Spleen (tissue), 11 donors: Measurements from ENCODE around the gene ITPRID2. TPM values are rescaled to one million over a fixed set of nuclear protein-coding genes. Genes with fewer than 3 reads are reported as not detected.

Source experiments
- DNase-seq: peaks from one replicate; pipeline ENCODE4 v3.0.0-alpha.2; 2020
- H3K27ac ChIP-seq, 8 donors: fragments of 200-600 bp; sonication (generic) in 7 of 8; 1 replicate in 4 of 8; 2 replicates in 4 of 8; pipeline versions ENCODE4 v1.5.0 to v1.8.0; 2016 to 2021; ENCODE audit warnings: inconsistent platforms in 4 of 8, mild to moderate bottlenecking in 4 of 8, moderate library complexity in 1 of 8
- H3K27me3 ChIP-seq, 7 donors: fragments of 200-600 bp; sonication (generic) in 6 of 7; replicated peaks in 1 of 7; 1 replicate in 4 of 7; 2 replicates in 3 of 7; pipeline versions ENCODE4 v1.5.0 to v1.8.0; 2016 to 2021; ENCODE audit warnings: inconsistent platforms in 3 of 7, mild to moderate bottlenecking in 1 of 7
- H3K36me3 ChIP-seq, 6 donors: fragments of 200-600 bp; sonication (generic) in 5 of 6; 1 replicate in 4 of 6; 2 replicates in 2 of 6; pipeline versions ENCODE4 v1.5.0 to v1.8.0; 2016 to 2021; ENCODE audit warnings: inconsistent platforms in 2 of 6
- H3K4me1 ChIP-seq, 6 donors: fragments of 200-600 bp; sonication (generic) in 5 of 6; 1 replicate in 3 of 6; 2 replicates in 3 of 6; pipeline versions ENCODE4 v1.5.0 to v1.8.0; 2016 to 2021; ENCODE audit warnings: inconsistent platforms in 3 of 6
- H3K4me3 ChIP-seq, 8 donors: fragments of 200-600 bp; sonication (generic) in 7 of 8; 1 replicate in 4 of 8; 2 replicates in 4 of 8; pipeline versions ENCODE4 v1.5.0 to v1.8.0; 2016 to 2021; ENCODE audit warnings: inconsistent platforms in 4 of 8, mild to moderate bottlenecking in 4 of 8, moderate library complexity in 2 of 8
- H3K9me3 ChIP-seq, 8 donors: fragments of 200-600 bp; sonication (generic) in 7 of 8; 1 replicate in 4 of 8; 2 replicates in 4 of 8; pipeline versions ENCODE4 v1.5.0 to v1.8.0; 2016 to 2021; ENCODE audit warnings: inconsistent platforms in 4 of 8
- CTCF ChIP-seq, 11 experiments: fragments of 200-600 bp in 7 of 11; fragments of 450-650 bp in 4 of 11; sonication (generic) in 4 of 11; IDR thresholded peaks in 8 of 11; conservative IDR thresholded peaks in 3 of 11; 1 replicate in 7 of 11; 2 replicates in 4 of 11; pipeline versions ENCODE4 v1.4.0 to v1.8.0; 2016 to 2021; ENCODE audit warnings: antibody characterized with exemption in 11 of 11, inconsistent platforms in 4 of 11, mild to moderate bottlenecking in 1 of 11
- POLR2A ChIP-seq, 3 donors: fragments of 450-650 bp; IDR thresholded peaks; one replicate each; pipeline ENCODE4 v1.5.1; 2017; ENCODE audit warnings: antibody characterized with exemption in 3 of 3, mild to moderate bottlenecking in 1 of 3
- POLR2AphosphoS5 ChIP-seq, 3 donors: sonication (generic); formaldehyde crosslinking; IDR thresholded peaks; one replicate each; pipeline ENCODE4 v1.5.1; 2017; ENCODE audit warnings: antibody characterized with exemption in 3 of 3
- WGBS, 5 donors: extraction: QIAGEN DNeasy Blood & Tissue Kit in 3 of 5; methylation state at CpG; one replicate each; pipeline versions ENCODE4 v1.1.5 to v1.1.7; 2013 to 2018; 5-methylcytosine and 5-hydroxymethylcytosine counted together
- intact Hi-C: fragments of 100-400 bp; cut with DNase I; formaldehyde crosslinking; loops from one replicate; pipeline ENCODE4 v1.15.0; 2023; ENCODE audit warnings: low total_unique reads
- polyA plus RNA-seq, 3 donors: library from polyadenylated mRNA; stranded (reverse); fragments of 200-250 nt; gene quantifications; one replicate each; pipeline ENCODE4 v1.2.1, GENCODE V29; 2013
- total RNA-seq, 7 donors: library from RNA; depleted of rRNA in 3 of 7; stranded (reverse); fragments of >200 nt in 3 of 7; fragmentation: NEBNext Ultra II Directional in 4 of 7; extraction: Animal tissue kit (Norgen Biotek cat#: 25700) in 4 of 7; gene quantifications; one replicate each; pipeline versions ENCODE4 v1.1.0 to v1.2.1, GENCODE V29; 2016 to 2021
- donor health status: healthy with polysubstance abuse.
- donor health status: DM: no; HTN: no; CAD: no; lungs with moderate emphysema.
- donor health status: DM: no; HTN: no; CAD: no.
- donor health status: Bipolar disorder and iron deficiency.
- donor health status: healthy.
- donor health status: DM: no; HTN: no; CAD: no.
- donor health status: DM: yes; HTN: yes; CAD: no.

The ITPRID2 gene
- total and polyA plus RNA-seq, 10 donors = 18.0 to 230 (median 120) TPM

DNA sequence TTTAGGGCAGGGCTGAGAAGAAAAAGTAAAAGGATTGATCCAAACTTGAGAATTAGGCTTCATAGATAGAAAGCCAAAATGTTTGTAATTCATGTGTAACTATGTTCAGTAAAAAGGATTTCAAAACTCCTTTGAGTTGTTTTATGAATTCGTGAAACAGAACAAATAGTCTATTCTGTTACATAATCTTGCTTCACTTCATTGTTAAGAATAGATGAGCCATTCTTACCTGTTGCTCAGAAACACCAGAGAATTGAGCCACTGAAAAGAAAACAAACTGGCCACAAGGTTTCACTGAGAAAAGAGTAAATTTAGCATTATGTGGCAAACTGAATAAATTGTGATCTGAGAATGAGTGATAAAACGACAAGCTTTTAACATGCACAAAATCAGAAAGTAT is 4.5 kb upstream of the ITPRID2 start:
- DNase-seq = no peak
- WGBS, 5 donors = 72 to 89% (median 75%) methylated on average over 2 of the region's 2 CpGs
- H3K4me3 ChIP-seq = no peak overlapping the region
- no peaks in the 10 kb centered on the region for H3K36me3 ChIP-seq
- H3K27ac ChIP-seq = no peak overlapping the region
- peaks cover 0 to 11% (median 7%) of the 10 kb centered on the region in 6 donors for H3K4me1 ChIP-seq
- no peaks in the 10 kb centered on the region for H3K27me3 ChIP-seq
- H3K9me3 ChIP-seq = no peaks in the 10 kb centered on the region
- intact Hi-C loops = no loop called here
- TF ChIP-seq POLR2A (IDR thresholded peaks at IDR 0.05) (no peak), POLR2AphosphoS5 (IDR thresholded peaks at IDR 0.05) (no peak), CTCF (IDR thresholded peaks at IDR 0.05 in 8 of 11, conservative IDR thresholded peaks at IDR 0.05 in 3 of 11) (no peak)

DNA sequence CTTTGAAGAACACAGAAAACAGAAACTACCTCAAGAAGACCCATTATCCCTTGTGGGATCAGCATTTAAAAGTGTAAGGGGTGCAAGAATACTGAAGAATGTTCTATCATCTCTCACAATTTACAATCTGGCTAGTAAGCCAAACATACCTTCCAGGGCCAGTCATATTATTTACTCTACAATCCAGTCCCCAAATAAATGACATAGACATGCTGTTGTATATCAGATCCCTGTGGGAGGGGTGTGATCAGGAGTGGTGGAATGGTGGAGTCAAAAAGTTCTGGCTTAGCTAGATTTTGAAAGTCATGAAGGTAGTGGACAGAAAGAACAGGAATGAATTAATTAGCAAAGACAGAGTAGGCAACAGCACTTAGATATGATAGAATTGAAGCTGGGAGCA is 1.8 kb upstream of the ITPRID2 start:
- DNase-seq = no peak
- Histone ChIP-seq H3K4me1 (peaks cover 5 to 34% (median 27%) of the 10 kb centered on the region in 6 donors), H3K36me3 (no peaks in the 10 kb centered on the region), H3K4me3 (no peak overlapping the region), H3K9me3 (no peaks in the 10 kb centered on the region), H3K27me3 (no peaks in the 10 kb centered on the region), H3K27ac (no peak overlapping the region)
- intact Hi-C loops = no loop called here
- no peak for TF ChIP-seq POLR2AphosphoS5 (IDR thresholded peaks at IDR 0.05)
- TF ChIP-seq POLR2A (IDR thresholded peaks at IDR 0.05) = no peak
- no peak for TF ChIP-seq CTCF (IDR thresholded peaks at IDR 0.05 in 8 of 11, conservative IDR thresholded peaks at IDR 0.05 in 3 of 11)

GRCh38 chr2:181890271-181890670 is 1.3 kb upstream of the ITPRID2 start:
- Histone ChIP-seq H3K4me3 (no peak overlapping the region), H3K9me3 (no peaks in the 10 kb centered on the region), H3K36me3 (no peaks in the 10 kb centered on the region), H3K4me1 (peaks cover 5 to 39% (median 31%) of the 10 kb centered on the region in 6 donors), H3K27me3 (no peaks in the 10 kb centered on the region), H3K27ac (no peak overlapping the region)
- intact Hi-C loops = no loop called here
- no peak for DNase-seq
- 91 to 100% (median 95%) methylated on average over 2 of the region's 2 CpGs for WGBS, 5 donors
- TF ChIP-seq CTCF (IDR thresholded peaks at IDR 0.05 in 8 of 11, conservative IDR thresholded peaks at IDR 0.05 in 3 of 11) = no peak
- TF ChIP-seq POLR2A (IDR thresholded peaks at IDR 0.05) = no peak

- peaks cover 11 to 58% (median 46%) of the 10 kb centered on the region in 6 donors for H3K4me1 ChIP-seq
- H3K9me3 ChIP-seq = no peaks in the 10 kb centered on the region
- DNase-seq = peak; percentile 96
- H3K4me3 ChIP-seq = peak overlapping the region; percentile 59 to 93 (median 86)
- no peaks in the 10 kb centered on the region for H3K27me3 ChIP-seq
- intact Hi-C loops = no loop called here
- TF ChIP-seq POLR2A (IDR thresholded peaks at IDR 0.05) = peak in 1 of 3 donors; percentile 67
- peak; percentile 78 to 85 (median 83) for TF ChIP-seq POLR2AphosphoS5 (IDR thresholded peaks at IDR 0.05)
- no peak for TF ChIP-seq CTCF (IDR thresholded peaks at IDR 0.05 in 8 of 11, conservative IDR thresholded peaks at IDR 0.05 in 3 of 11)
- H3K27ac ChIP-seq = peak overlapping the region; percentile 93 to 98 (median 97)
- WGBS, 5 donors = 0 to 1% (median 0%) methylated on average over 29 to 83 of the region's 83 CpGs
- H3K36me3 ChIP-seq = peaks cover 0 to 6% (median 0%) of the 10 kb centered on the region in 6 donors
These were observed 652 bp downstream of the ITPRID2 start for GRCh38 chr2:181891966-181892798.
